Naive thymus-derived CD4-positive, alpha-beta T cell (primary cell): ENCODE results near the gene ZRANB2. TPM values are rescaled to one million over a fixed set of nuclear protein-coding genes. Genes with fewer than 3 reads are reported as not detected.

Experiments
- microRNA-seq: library from miRNA; unstranded; fragments of <30 nt; microRNA quantifications from one replicate; pipeline ENCODE4 v1.2.0, GENCODE V29; 2022; ENCODE audit warnings: borderline microRNAs expressed
- polyA plus RNA-seq, 2 donors: library from polyadenylated mRNA; unstranded; fragments of 300-500 nt; fragmentation: Illumina TruSeq; gene quantifications; one replicate each; pipeline ENCODE4 v1.2.3, GENCODE V29; 2021
- total RNA-seq, 6 experiments: library from RNA in 5 of 6; stranded (reverse) in 5 of 6; gene quantifications; 1 replicate in 5 of 6; 2 replicates in 1 of 6; pipeline ENCODE4 v1.2.3 and lab custom pipeline; 2021 to 2026

ZRANB2 gene
- total and polyA plus RNA-seq, 7 experiments from 2014 or later = 31.1 to 167 (median 93.3) TPM

Small RNA genes lying within 50 kb of the gene (microRNA-seq; reads per million reads assigned to microRNA genes)
- 3,071 reads per million, percentile 90 among the genes with 10 or more reads in this experiment for gene MIR186

Other genes with a start within 250 kb of the ZRANB2 start
- 1 to 10 TPM in 3 of 5 experiments, not detected in 2; 2.4 to 4.3 (median 3.7) TPM for gene PTGER3, start 33.2 kb downstream of the ZRANB2 start, total RNA-seq
- gene PTGER3, start 33.2 kb downstream of the ZRANB2 start, polyA plus RNA-seq = under 1 TPM in 1 of 2 donors, not detected in 1; 0.07 TPM